Cerebellar cortex (tissue), 1 donor: ENCODE results near the gene MICAL2.

ENCODE experiments used
- DNase-seq: peaks from one replicate; pipeline ENCODE4 v3.0.0-alpha.2; 2015; ENCODE audit warnings: low spot score

Gene MICAL2

DNA sequence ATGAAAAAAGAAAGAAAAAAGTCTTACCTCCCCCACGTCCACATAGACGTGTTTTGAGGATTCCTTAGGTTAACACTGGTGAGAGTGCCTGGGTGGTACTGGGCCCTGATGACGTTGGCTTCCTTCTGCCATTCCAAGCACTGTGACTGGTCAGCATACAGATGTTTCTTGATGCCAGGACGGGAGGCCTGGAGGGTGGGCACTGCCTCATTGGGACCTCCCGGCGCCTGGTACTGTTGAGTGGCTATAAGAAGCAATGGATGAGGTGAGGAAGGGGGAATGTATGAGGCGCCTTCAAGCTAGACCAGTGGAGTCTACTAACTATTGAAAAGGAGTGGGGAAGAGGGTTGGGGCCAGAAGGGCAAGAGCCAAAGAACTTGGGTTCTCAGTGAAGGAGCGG lies 45.3 kb downstream of the MICAL2 start:
- DNase-seq, result no peak

DNA sequence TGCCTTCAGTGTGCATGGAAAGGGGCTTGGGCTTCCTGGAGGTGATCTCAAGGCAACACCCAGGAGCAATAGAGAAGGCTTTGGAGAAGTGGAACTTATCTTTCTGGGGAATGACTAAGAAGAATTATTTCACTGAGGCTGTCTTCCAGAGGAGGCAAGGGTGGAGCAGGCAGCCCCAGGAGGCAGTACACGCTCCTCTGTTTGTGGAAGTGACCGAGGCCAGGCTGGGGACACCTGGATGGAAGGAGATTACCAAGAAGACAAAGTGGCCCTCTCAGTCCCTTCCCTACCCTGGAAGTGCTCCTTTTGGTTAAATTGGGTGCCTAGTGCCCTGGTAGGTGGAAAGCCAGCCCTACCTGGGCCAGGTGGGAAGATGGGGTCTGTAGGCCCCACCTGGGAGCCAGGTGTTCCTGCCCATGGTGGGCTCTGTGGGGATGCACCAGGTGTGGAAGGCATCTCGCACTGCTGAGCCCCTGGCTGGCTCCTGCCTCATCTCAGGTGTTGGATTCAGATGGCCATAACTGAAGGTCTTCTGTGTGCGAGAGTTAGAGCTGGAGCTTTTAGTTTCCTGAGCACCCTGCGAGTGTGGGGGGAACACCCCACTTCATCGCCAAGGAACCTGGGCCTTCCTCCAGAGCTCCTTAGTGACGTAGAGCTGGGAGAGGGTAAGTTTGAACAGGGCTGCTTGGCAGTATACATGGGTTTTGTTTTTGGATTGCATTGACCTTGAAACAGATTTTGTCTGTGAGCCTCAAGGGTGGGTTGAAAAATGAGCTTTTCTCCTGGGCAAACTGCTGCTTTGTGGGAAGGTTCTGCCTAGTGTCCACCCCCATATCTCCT lies 46.1 kb downstream of the MICAL2 start:
- DNase-seq, result no peak

GRCh38 chr11:12157241-12157661 lies 46.9 kb downstream of the MICAL2 start:
- no peak for DNase-seq

GRCh38 chr11:12158909-12159308 lies 48.5 kb downstream of the MICAL2 start:
- no peak for DNase-seq

- DNase-seq, result peak; percentile 62
Measured at GRCh38 chr11:12159351-12160099, 49.1 kb downstream of the MICAL2 start.

DNA sequence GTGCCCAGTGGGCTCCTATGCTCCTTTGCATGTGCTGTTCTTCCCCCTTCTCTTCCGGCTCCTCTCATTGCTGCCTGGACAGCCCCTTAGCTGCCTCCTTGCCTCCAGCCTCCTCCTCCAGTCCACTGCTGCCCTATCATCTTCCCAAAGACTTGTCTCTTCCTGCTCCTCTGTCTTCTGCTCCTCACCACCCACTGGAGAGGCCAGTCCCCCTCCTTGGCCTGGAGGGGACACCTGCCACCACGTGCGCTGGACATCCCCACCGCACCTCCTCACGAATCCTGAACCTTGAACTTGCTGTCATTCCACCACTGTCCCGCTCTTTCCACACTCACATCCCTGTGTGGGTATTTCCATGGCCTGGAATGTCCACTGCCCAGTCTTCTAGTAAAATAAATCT lies 49.8 kb downstream of the MICAL2 start:
- DNase-seq, result no peak

GRCh38 chr11:12160680-12161079 lies 50.3 kb downstream of the MICAL2 start:
- DNase-seq, result peak; percentile 32

GRCh38 chr11:12161137-12161536 lies 50.7 kb downstream of the MICAL2 start:
- DNase-seq, result no peak

DNA sequence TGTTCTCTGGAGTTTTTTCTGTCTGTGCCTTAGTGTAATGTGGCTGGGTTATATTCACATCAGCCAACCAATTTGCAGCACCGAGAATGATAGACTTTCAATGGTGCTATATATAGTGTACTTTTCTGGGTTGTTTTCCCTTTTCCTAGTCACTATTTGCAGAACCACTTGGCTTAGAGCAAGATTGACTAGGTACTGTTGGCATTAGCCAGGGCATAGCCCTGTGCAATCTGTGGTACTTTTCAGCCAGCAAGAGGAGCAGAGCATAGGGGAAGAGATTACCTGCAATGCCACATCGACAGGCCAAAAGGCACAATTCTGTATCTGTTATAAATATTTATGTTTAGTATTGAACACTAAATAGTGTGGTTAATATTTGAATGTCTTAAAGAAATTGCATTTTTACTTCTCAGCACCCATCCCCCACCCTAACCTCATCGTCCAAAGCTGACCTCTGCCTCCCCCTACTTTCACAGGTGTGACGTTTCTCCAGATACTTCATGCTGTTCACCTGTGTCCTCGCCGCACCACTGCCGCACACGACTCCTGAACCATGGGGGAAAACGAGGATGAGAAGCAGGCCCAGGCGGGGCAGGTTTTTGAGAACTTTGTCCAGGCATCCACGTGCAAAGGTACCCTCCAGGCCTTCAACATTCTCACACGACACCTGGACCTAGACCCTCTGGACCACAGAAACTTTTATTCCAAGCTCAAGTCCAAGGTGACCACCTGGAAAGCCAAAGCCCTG lies 51.4 kb downstream of the MICAL2 start:
- peak; percentile 83 for DNase-seq

- DNase-seq, result no peak
Measured at GRCh38 chr11:12162652-12163051, 52.3 kb downstream of the MICAL2 start.

- DNase-seq, result peak; percentile 48
Measured at GRCh38 chr11:12163181-12163941, 53.0 kb downstream of the MICAL2 start.

- peak; percentile 54 for DNase-seq
Measured at GRCh38 chr11:12164061-12165014, 53.9 kb downstream of the MICAL2 start.

GRCh38 chr11:12165237-12165875 lies 55.0 kb downstream of the MICAL2 start:
- peak; percentile 56 for DNase-seq

DNA sequence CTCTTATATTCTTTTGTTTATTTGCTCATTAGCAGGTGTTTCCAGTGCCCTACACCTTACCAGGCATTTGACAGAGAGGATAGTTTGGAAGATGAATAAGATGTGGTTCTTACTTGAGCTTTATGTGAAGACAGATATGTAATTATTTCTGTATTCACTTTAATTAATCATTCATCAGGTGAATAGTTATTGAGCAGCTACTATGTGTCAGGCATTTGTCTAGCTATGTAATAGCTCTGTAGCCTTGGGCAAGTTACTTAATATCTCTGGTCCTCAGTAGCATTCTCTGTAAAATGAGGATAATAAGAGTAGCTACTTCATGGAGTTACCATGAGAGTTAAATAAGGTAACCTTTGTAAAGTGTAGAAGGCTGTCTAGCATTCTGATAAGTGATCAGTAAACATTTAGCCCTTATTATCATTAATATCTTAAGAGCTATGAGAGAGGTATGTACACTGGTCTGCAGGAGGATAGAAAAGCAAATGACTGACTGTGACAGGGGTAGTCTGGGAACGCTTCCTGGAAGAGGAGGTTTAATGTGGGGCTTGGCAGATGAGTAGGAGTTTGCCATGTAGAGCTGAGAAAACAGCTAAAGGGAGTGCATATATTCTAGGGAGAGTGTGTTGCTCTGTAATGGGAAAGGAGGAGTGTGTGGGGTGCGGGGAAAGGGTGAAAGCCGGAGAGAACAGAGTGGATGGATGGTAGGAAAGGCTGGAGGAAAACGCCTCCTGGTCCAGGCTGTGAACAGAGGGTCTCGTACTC lies 56.1 kb downstream of the MICAL2 start:
- DNase-seq, result peak; percentile 12

- DNase-seq, result peak; percentile 41
Measured at GRCh38 chr11:12167061-12168000, 56.9 kb downstream of the MICAL2 start.

- DNase-seq, result no peak
Measured at GRCh38 chr11:12168114-12168513, 57.7 kb downstream of the MICAL2 start.

DNA sequence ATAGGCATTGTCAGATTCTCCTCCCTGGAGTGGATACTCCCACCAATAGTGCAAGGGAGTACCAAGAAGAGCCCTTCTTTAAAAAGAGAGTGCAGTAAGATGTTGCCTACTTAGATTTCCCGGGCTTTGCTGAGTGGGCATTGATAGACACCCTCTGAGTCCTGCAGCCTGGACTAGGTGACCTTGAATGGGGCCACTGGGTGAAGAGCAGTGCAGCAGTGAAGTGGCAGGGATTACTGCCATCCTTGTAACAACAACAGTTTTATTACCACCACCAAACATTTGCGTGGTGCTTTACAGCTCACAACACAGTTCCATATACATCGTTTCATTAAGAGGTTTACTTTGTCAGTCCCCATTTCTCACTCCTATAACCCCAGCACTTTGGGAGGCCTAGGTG lies 59.4 kb downstream of the MICAL2 start:
- DNase-seq, result no peak

GRCh38 chr11:12170501-12170900 lies 60.1 kb downstream of the MICAL2 start:
- no peak for DNase-seq
